Stimulated activated CD4-positive, alpha-beta T cell treated with anti-CD3 and anti-CD28 coated beads, Interleukin-1b, Interleukin-23, amount 100 ng/mL, for 4 hours (primary cell): Measurements from ENCODE around the gene UBTD1.

Experiments
- DNase-seq, 2 donors: peaks; one replicate each; pipeline ENCODE4 v3.0.0-alpha.2; 2020; ENCODE audit warnings: low read depth in 2 of 2

UBTD1 gene

GRCh38 chr10:97482381-97482780 lies 16.3 kb upstream of the UBTD1 start:
- no peak for DNase-seq

- no peak for DNase-seq
These were observed 15.2 kb upstream of the UBTD1 start for GRCh38 chr10:97483506-97483905.

- no peak for DNase-seq
These were observed 14.8 kb upstream of the UBTD1 start for GRCh38 chr10:97483921-97484320.

- DNase-seq: no peak
These were observed 13.0 kb upstream of the UBTD1 start for GRCh38 chr10:97485647-97486281.

DNA sequence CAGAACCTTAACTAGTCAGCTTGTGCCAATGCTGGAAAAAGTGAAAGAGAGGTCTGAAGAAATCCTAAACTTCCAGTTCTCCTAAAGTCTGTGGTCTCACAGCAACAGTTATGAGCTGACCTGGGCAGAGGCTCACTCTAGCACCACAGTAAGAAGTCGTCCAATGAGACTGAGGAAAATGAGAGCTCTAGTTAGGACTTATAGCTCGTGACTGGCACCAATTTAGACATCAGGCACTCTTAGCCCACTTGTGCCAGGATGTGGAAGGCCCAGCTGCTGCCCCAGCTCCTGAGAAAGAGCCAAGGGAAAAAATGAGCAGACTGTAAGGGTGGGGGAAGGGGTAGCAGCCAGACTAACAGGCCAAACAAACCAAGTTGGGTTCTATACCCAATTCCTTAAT lies 8.1 kb upstream of the UBTD1 start:
- DNase-seq: no peak

- DNase-seq: no peak
These were observed 4.6 kb upstream of the UBTD1 start for GRCh38 chr10:97494151-97494550.

- DNase-seq: no peak
These were observed 3.7 kb upstream of the UBTD1 start for GRCh38 chr10:97494863-97495506.

- DNase-seq: peak; percentile 53 to 63
These were observed 1.1 kb upstream of the UBTD1 start for GRCh38 chr10:97497572-97498075.

- DNase-seq: peak; percentile 99 to 100
These were observed 466 bp upstream of the UBTD1 start, which contains the start of gene MMS19 for GRCh38 chr10:97498076-97498840. MMS19 (minus strand) TSS chr10:97498422; CDS start chr10:97498384, 38 bp downstream.

- DNase-seq: no peak
These were observed 1.0 kb downstream of the UBTD1 start for GRCh38 chr10:97499561-97500296.

GRCh38 chr10:97500297-97500575 lies 1.5 kb downstream of the UBTD1 start:
- DNase-seq: no peak

DNA sequence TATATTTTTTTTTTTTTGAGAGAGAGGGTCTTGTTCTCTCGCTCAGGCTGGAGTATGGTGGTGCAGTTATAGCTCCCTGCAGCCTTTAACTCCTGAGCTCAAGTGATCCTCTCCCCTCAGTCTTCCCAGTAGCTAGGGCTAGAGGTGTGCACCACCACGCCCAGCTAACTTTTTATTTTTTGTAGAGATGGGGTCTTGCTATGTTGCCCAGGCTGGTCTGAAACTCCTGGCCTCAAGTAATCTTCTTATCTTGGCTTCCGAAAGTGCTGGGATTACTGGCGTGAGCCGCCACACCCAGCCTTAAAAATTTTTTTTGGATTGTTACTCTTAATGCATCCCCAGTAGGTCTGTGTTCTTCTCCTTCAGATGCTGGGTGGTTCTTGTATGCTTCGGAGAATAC lies 4.2 kb downstream of the UBTD1 start:
- no peak for DNase-seq

DNA sequence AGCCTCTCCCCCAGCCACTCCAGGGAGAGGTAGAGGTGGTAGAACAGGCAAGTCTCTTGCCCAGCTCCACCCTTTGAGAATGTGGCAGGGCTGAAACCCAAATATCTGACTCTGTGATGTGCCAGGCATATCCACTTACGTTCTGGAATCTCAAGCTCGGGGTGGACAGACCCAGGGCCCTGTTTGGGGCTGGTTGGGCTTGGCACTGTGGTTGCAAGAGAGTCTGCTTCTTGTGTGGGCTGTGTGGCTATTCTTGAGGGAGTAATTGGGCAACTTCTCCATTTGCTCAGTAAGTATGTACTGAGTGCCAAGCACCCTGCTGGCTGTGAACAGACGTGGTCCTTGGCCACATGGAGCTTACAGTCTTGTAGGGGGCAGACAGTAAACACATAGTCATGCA lies 4.7 kb downstream of the UBTD1 start:
- no peak for DNase-seq

- no peak for DNase-seq
These were observed 6.4 kb downstream of the UBTD1 start for GRCh38 chr10:97505152-97505551.

DNA sequence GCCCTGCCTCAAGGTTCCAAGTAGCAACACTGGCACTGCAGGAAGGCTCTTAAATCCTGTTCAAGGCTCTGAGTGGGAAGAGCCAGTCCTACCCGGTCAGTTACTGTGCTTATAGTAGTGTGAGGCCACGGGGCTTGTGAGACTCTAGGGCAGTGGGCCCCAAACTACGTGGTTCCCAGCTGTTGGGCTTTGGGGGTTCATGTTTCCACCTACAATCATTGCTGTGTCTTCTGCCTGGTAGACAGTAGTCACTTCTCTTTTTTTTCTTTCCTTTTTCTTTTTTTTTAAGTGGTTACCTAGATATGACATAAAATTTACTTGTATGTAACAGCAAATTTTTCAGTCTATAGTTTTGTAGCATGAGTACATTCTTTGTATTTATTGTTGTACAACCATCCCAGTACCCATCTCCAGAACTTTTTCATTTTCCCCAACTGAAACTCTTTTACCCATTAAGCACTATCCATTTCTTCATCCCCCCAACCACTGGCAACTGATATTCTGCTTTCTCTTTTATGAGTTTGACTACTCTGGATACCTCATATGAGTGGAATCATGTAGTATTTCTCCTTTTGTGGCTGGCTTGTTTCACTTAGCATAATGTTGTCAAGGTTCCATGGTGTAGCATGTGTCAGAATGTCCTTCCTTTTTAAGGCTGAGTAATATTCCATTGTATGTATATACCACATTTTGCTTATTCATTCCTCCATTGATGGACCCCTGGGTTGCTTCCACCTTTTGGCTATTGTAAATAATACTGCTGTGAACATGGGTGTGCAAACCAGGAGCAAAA lies 7.7 kb downstream of the UBTD1 start:
- DNase-seq: no peak

DNA sequence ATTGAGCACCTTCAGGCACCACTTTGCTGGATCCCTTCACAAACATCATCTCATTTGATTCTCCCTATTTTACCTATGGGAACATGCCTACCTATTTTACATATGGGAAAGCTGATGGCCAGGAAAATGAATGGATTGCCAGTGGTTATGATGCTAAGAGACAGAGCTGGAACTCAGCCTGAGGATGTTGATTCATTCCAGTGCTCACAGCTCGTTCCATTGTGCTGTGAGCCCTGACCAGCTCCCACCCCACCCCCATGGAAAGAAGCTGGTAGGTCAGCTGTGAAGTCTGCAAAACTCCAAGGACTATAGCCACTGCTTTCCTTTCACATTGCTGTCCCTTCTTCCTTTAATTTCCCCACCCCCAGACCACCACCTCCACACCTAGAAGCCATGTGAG lies 9.6 kb downstream of the UBTD1 start:
- DNase-seq: no peak

GRCh38 chr10:97509120-97509680 lies 10.5 kb downstream of the UBTD1 start:
- DNase-seq: no peak

- no peak for DNase-seq
These were observed 12.0 kb downstream of the UBTD1 start for GRCh38 chr10:97510686-97511085.

DNA sequence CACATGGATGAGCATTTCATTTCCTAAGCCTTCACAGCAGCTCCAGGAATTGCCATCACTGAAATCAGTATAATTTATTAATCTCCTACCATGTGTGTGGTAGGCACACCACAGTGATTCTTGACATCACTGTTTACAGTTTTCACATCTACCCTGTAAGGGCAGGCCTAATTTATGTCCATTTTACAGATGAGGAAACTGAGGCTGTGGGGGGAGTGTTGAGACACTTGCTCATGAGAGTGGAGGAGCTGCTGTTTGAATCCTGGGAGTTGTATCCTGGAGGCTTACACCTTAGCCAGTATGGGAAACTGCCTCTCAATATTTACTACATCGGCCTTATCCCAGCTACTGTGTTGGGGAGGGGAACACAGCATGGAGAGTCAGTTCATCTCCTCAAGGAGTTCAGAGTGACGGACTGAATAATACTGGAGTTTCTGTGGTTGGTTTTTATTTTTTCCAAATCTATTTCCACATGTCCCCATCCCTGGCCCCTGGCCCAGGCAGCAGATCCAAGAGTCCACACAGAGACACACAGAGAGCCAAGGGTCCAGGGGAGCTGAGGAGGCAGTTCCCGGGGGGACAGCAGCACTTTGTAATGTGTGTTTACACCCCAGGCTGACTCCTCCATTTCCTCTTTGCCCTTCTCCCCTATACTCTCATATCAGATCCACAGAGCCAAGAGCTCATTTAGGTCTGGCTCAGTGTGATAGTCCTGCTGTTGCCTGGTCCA lies 13.2 kb downstream of the UBTD1 start:
- DNase-seq: no peak

GRCh38 chr10:97512993-97513392 lies 14.3 kb downstream of the UBTD1 start:
- DNase-seq: no peak
